Brain microvascular endothelial cell (primary cell): ENCODE data around the gene CLEC4E.
"Not testable (repeated sequence)": the region's sequence is repeated elsewhere in the genome, so short reads cannot be mapped to it uniquely, and the experiment has no call there.

ENCODE experiments used
- DNase-seq: peaks from one replicate; pipeline ENCODE4 v3.0.0-alpha.2; 2020
- H3K27ac ChIP-seq: fragments of 250-450 bp; sonication (Bioruptor Pico); 2 replicates; pipeline ENCODE4 v1.5.1; 2020; ENCODE audit warnings: mild to moderate bottlenecking, moderate library complexity
- H3K27me3 ChIP-seq: fragments of 250-450 bp; sonication (Bioruptor Pico); replicated peaks from 2 replicates; pipeline ENCODE4 v1.5.1; 2020; ENCODE audit warnings: mild to moderate bottlenecking
- H3K36me3 ChIP-seq: fragments of 250-450 bp; sonication (Bioruptor Pico); replicated peaks from 2 replicates; pipeline ENCODE4 v1.5.1; 2020; ENCODE audit warnings: mild to moderate bottlenecking
- H3K4me3 ChIP-seq: 2 replicates; pipeline ENCODE4 v1.5.1; 2011; ENCODE audit warnings: low read depth, mild to moderate bottlenecking, control low read depth, low read length, moderate library complexity
- in situ Hi-C: cut with HindIII; loops from 2 replicates; pipeline ENCODE4 v1.10.0; 2017; ENCODE audit warnings: low sequenced_read_pairs, low pct_ligation_motif_present
- TF ChIP-seq, protein P1 (sequence below): IDR thresholded peaks from 2 replicates; pipeline ENCODE4 v1.5.1; 2011; ENCODE audit warnings: low read depth, mild to moderate bottlenecking, moderate library complexity, low read length, control low read depth, inconsistent platforms; ENCODE audit errors: missing control alignments

CLEC4E gene

DNA sequence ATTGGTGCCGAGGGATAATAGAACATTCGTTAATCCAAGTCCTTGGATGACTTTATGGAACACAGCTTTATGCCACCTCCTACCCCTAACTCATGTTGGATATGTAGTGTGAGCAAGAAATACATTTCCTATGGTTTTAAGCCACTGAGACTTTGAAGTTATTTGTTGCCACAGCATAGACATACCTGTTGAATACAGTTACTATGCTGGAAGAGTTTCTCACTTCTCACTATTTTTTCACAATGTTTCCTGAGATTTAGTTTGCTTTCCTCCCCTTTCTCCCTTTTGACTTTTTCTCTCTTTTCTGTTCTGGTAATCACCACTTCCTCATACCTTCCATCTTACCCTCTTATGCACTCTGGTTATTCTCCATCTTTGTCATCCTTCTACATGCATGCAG, 7.5 kb upstream of the CLEC4E start:
- DNase-seq: no peak
- Histone ChIP-seq H3K27ac (no peak overlapping the region), H3K27me3 (no peaks in the 10 kb centered on the region), H3K4me3 (no peak overlapping the region), H3K36me3 (no peaks in the 10 kb centered on the region)
- in situ Hi-C loops: no loop called here
- TF ChIP-seq, protein P1, sequence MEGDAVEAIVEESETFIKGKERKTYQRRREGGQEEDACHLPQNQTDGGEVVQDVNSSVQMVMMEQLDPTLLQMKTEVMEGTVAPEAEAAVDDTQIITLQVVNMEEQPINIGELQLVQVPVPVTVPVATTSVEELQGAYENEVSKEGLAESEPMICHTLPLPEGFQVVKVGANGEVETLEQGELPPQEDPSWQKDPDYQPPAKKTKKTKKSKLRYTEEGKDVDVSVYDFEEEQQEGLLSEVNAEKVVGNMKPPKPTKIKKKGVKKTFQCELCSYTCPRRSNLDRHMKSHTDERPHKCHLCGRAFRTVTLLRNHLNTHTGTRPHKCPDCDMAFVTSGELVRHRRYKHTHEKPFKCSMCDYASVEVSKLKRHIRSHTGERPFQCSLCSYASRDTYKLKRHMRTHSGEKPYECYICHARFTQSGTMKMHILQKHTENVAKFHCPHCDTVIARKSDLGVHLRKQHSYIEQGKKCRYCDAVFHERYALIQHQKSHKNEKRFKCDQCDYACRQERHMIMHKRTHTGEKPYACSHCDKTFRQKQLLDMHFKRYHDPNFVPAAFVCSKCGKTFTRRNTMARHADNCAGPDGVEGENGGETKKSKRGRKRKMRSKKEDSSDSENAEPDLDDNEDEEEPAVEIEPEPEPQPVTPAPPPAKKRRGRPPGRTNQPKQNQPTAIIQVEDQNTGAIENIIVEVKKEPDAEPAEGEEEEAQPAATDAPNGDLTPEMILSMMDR: no peak

DNA sequence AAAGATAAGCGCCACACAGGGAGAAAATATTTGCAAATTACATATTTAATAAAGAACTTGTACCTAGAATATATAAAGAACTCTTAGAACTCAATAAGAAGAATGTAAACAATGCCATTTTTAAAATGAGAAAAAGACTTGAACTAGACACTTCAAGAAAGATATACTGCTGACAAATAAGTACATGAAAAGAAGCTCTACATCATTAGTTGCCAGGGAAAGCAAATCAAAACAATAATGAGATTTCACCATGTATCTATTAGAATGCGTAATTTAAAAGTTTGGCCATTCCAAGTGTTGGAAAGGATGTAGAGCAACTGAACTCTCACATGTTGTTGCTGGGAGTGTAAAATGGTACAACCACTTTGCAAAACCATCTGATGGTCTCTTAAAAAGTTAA, 6.9 kb upstream of the CLEC4E start:
- TF ChIP-seq, protein P1: no peak
- Histone ChIP-seq H3K27me3 (no peaks in the 10 kb centered on the region), H3K27ac (no peak overlapping the region), H3K36me3 (no peaks in the 10 kb centered on the region), H3K4me3 (no peak overlapping the region)
- DNase-seq: no peak
- in situ Hi-C loops: no loop called here

DNA sequence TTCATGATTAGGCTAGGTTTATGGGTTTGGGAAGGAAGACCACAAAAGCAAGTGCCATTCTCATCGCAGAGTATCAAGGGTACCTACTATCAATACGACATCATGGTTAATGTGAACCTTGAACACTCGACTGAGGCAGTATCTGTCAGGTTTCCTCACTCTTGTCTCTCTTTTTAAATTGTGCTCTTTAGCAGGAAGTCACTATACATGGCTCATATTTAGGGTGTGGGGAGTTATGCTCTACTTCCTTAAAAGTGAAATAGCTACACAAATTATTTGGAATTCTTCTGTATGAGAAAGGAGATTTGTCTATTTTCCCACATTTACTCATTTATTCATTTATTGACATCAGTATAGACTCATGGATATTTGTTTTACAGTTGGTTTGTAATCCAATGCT, 5.9 kb upstream of the CLEC4E start:
- no peak overlapping the region for H3K27ac ChIP-seq
- TF ChIP-seq, protein P1: no peak
- H3K27me3 ChIP-seq: no peaks in the 10 kb centered on the region
- in situ Hi-C loops: no loop called here
- H3K4me3 ChIP-seq: no peak overlapping the region
- H3K36me3 ChIP-seq: no peaks in the 10 kb centered on the region
- DNase-seq: no peak

DNA sequence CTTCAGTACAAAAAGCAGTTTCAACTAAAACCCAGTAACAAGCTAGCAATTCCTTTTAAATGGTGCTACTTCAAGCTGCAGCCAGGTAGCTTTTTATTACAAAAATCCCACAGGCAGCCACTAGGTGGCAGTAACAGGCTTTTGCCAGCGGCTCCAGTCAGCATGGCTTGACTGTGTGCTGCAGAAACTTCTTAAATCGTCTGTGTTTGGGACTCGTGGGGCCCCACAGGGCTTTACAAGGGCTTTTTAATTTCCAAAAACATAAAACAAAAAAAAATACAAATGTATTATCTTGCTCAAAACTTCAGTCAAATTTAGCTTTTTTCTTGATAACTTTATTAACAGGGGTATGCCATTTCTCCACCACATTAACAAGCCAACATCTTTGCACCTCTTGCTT, 3.6 kb upstream of the CLEC4E start:
- TF ChIP-seq, protein P1: peak; percentile 89
- Histone ChIP-seq H3K4me3 (no peak overlapping the region), H3K27me3 (no peaks in the 10 kb centered on the region), H3K27ac (no peak overlapping the region), H3K36me3 (no peaks in the 10 kb centered on the region)
- in situ Hi-C loops: no loop called here
- DNase-seq: peak; percentile 72

DNA sequence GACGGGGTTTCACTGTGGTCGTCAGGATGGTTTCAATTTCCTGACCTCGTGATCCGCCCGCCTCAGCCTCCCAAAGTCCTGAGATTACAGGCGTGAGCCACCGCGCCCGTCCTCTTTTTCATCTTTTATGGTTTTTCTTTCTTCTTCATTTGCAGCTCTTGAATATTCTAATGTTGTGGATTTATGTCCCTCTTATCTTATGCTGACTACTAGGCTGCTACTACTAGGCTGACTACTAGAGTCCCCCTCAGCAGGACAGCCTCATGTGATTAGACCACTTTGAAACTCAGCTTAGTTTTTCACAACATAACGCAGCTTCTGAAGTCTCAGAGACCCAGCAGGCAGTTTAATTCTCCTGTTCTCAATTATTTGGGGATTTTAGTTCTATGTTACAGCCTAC, 857 bp upstream of the CLEC4E start:
- H3K27ac ChIP-seq: no peak overlapping the region
- H3K27me3 ChIP-seq: no peaks in the 10 kb centered on the region
- TF ChIP-seq, protein P1: no peak
- in situ Hi-C loops: no loop called here
- no peak for DNase-seq
- no peak overlapping the region for H3K4me3 ChIP-seq
- no peaks in the 10 kb centered on the region for H3K36me3 ChIP-seq

DNA sequence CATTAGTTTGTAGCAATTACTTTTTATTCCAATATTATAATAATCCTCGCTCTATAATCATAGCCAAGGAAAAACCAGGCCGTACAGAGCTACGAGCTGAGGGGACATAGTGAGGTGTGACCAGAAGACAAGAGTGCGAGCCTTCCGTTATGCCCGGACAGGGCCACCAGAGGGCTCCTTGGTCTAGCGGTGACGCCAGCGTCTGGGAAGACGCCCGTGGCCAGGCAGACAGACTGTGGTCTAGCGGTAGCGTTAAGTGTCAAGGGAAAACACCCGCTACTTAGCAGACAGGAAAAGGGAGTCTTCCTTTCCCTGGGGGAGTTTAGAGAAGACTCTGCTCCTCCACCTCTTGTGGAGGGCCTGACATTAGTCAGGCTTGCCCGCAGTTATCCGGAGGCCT, 2.9 kb downstream of the CLEC4E start:
- H3K36me3 ChIP-seq: not testable (repeated sequence)

More for the DNA sequence above, 2.9 kb downstream of the CLEC4E start:
- DNase-seq, in situ Hi-C loops, H3K4me3 ChIP-seq, H3K27me3 ChIP-seq, H3K27ac ChIP-seq: not testable (repeated sequence)
- TF ChIP-seq, protein P1: peak; percentile 16
